ENCODE measurements around the gene SPOCK1.
"Not testable (repeated sequence)": the region's sequence is repeated elsewhere in the genome, so short reads cannot be mapped to it uniquely, and the experiment has no call there.

The SPOCK1 gene

GRCh38 chr5:137498736-137499505 lies at the start of gene SPOCK1:
TSS of gene SPOCK1 (minus strand) at chr5:137499326.
- Histone ChIP-seq H3K9ac (ENCODE audit: low read depth, low read length) (peak within 1 kb of the TSS; percentile 66), H3K36me3 (ENCODE audit: insufficient read depth, low read length) (no peaks in the 10 kb centered on the region), H3K4me1 (ENCODE audit: insufficient read depth, low read length) (no peaks in the 10 kb centered on the region), H3K9me3 (ENCODE audit: control insufficient read depth, insufficient read depth, low read length) (no peaks in the 10 kb centered on the region)

- H3K36me3 ChIP-seq (ENCODE audit: insufficient read depth, low read length) = no peaks in the 10 kb centered on the region
- H3K4me1 ChIP-seq (ENCODE audit: insufficient read depth, low read length) = no peaks in the 10 kb centered on the region
- H3K9ac ChIP-seq (ENCODE audit: low read depth, low read length) = no peak overlapping the region
- no peaks in the 10 kb centered on the region for H3K9me3 ChIP-seq (ENCODE audit: control insufficient read depth, insufficient read depth, low read length)
Observed at GRCh38 chr5:137545956-137546355, 46.8 kb upstream of the SPOCK1 start.

GRCh38 chr5:137535449-137535848 lies 36.3 kb upstream of the SPOCK1 start:
- not testable (repeated sequence) for H3K4me1 ChIP-seq (ENCODE audit: insufficient read depth, low read length); H3K9ac ChIP-seq (ENCODE audit: low read depth, low read length); H3K36me3 ChIP-seq (ENCODE audit: insufficient read depth, low read length); H3K9me3 ChIP-seq (ENCODE audit: control insufficient read depth, insufficient read depth, low read length)

GRCh38 chr5:137533963-137534362 lies 34.8 kb upstream of the SPOCK1 start:
- no peaks in the 10 kb centered on the region for H3K9me3 ChIP-seq (ENCODE audit: control insufficient read depth, insufficient read depth, low read length)
- H3K4me1 ChIP-seq (ENCODE audit: insufficient read depth, low read length) = no peaks in the 10 kb centered on the region
- H3K36me3 ChIP-seq (ENCODE audit: insufficient read depth, low read length) = no peaks in the 10 kb centered on the region
- H3K9ac ChIP-seq (ENCODE audit: low read depth, low read length) = no peak overlapping the region

GRCh38 chr5:137531266-137531665 lies 32.1 kb upstream of the SPOCK1 start:
- no peaks in the 10 kb centered on the region for H3K36me3 ChIP-seq (ENCODE audit: insufficient read depth, low read length)
- H3K4me1 ChIP-seq (ENCODE audit: insufficient read depth, low read length) = no peaks in the 10 kb centered on the region
- H3K9me3 ChIP-seq (ENCODE audit: control insufficient read depth, insufficient read depth, low read length) = no peaks in the 10 kb centered on the region
- H3K9ac ChIP-seq (ENCODE audit: low read depth, low read length) = no peak overlapping the region

- no peak overlapping the region for H3K9ac ChIP-seq (ENCODE audit: low read depth, low read length)
- no peaks in the 10 kb centered on the region for H3K36me3 ChIP-seq (ENCODE audit: insufficient read depth, low read length)
Observed at GRCh38 chr5:137521246-137521645, 22.1 kb upstream of the SPOCK1 start.

GRCh38 chr5:137516961-137517360 lies 17.8 kb upstream of the SPOCK1 start:
- H3K36me3 ChIP-seq (ENCODE audit: insufficient read depth, low read length) = no peaks in the 10 kb centered on the region
- H3K9me3 ChIP-seq (ENCODE audit: control insufficient read depth, insufficient read depth, low read length) = no peaks in the 10 kb centered on the region

More at GRCh38 chr5:137521246-137521645, 22.1 kb upstream of the SPOCK1 start:
- no peaks in the 10 kb centered on the region for H3K4me1 ChIP-seq (ENCODE audit: insufficient read depth, low read length)
- H3K9me3 ChIP-seq (ENCODE audit: control insufficient read depth, insufficient read depth, low read length) = no peaks in the 10 kb centered on the region

GRCh38 chr5:137516251-137516797 lies 17.2 kb upstream of the SPOCK1 start:
- no peaks in the 10 kb centered on the region for H3K9me3 ChIP-seq (ENCODE audit: control insufficient read depth, insufficient read depth, low read length)
- no peaks in the 10 kb centered on the region for H3K4me1 ChIP-seq (ENCODE audit: insufficient read depth, low read length)
- H3K36me3 ChIP-seq (ENCODE audit: insufficient read depth, low read length) = no peaks in the 10 kb centered on the region
- H3K9ac ChIP-seq (ENCODE audit: low read depth, low read length) = no peak overlapping the region

More at GRCh38 chr5:137516961-137517360, 17.8 kb upstream of the SPOCK1 start:
- Histone ChIP-seq H3K4me1 (ENCODE audit: insufficient read depth, low read length) (no peaks in the 10 kb centered on the region), H3K9ac (ENCODE audit: low read depth, low read length) (no peak overlapping the region)

GRCh38 chr5:137515238-137515637 lies 16.1 kb upstream of the SPOCK1 start:
- Histone ChIP-seq H3K4me1 (ENCODE audit: insufficient read depth, low read length) (no peaks in the 10 kb centered on the region), H3K9ac (ENCODE audit: low read depth, low read length) (no peak overlapping the region), H3K36me3 (ENCODE audit: insufficient read depth, low read length) (no peaks in the 10 kb centered on the region), H3K9me3 (ENCODE audit: control insufficient read depth, insufficient read depth, low read length) (no peaks in the 10 kb centered on the region)

GRCh38 chr5:137510671-137511070 lies 11.5 kb upstream of the SPOCK1 start:
- no peaks in the 10 kb centered on the region for H3K4me1 ChIP-seq (ENCODE audit: insufficient read depth, low read length)
- no peaks in the 10 kb centered on the region for H3K9me3 ChIP-seq (ENCODE audit: control insufficient read depth, insufficient read depth, low read length)
- H3K9ac ChIP-seq (ENCODE audit: low read depth, low read length) = no peak overlapping the region
- H3K36me3 ChIP-seq (ENCODE audit: insufficient read depth, low read length) = no peaks in the 10 kb centered on the region

- Histone ChIP-seq H3K9me3 (ENCODE audit: control insufficient read depth, insufficient read depth, low read length) (no peaks in the 10 kb centered on the region), H3K4me1 (ENCODE audit: insufficient read depth, low read length) (no peaks in the 10 kb centered on the region), H3K36me3 (ENCODE audit: insufficient read depth, low read length) (no peaks in the 10 kb centered on the region), H3K9ac (ENCODE audit: low read depth, low read length) (no peak overlapping the region)
Observed at GRCh38 chr5:137507150-137507549, 8.0 kb upstream of the SPOCK1 start.

- H3K9ac ChIP-seq (ENCODE audit: low read depth, low read length) = no peak overlapping the region
- H3K9me3 ChIP-seq (ENCODE audit: control insufficient read depth, insufficient read depth, low read length) = no peaks in the 10 kb centered on the region
- no peaks in the 10 kb centered on the region for H3K36me3 ChIP-seq (ENCODE audit: insufficient read depth, low read length)
- no peaks in the 10 kb centered on the region for H3K4me1 ChIP-seq (ENCODE audit: insufficient read depth, low read length)
Observed at GRCh38 chr5:137506296-137506695, 7.2 kb upstream of the SPOCK1 start.

GRCh38 chr5:137504916-137505315 lies 5.8 kb upstream of the SPOCK1 start:
- H3K4me1 ChIP-seq (ENCODE audit: insufficient read depth, low read length) = no peaks in the 10 kb centered on the region
- no peak overlapping the region for H3K9ac ChIP-seq (ENCODE audit: low read depth, low read length)
- no peaks in the 10 kb centered on the region for H3K36me3 ChIP-seq (ENCODE audit: insufficient read depth, low read length)
- H3K9me3 ChIP-seq (ENCODE audit: control insufficient read depth, insufficient read depth, low read length) = no peaks in the 10 kb centered on the region

- H3K36me3 ChIP-seq (ENCODE audit: insufficient read depth, low read length) = no peaks in the 10 kb centered on the region
- H3K4me1 ChIP-seq (ENCODE audit: insufficient read depth, low read length) = no peaks in the 10 kb centered on the region
- H3K9ac ChIP-seq (ENCODE audit: low read depth, low read length) = no peak overlapping the region
- H3K9me3 ChIP-seq (ENCODE audit: control insufficient read depth, insufficient read depth, low read length) = no peaks in the 10 kb centered on the region
Observed at GRCh38 chr5:137503456-137503855, 4.3 kb upstream of the SPOCK1 start.

- Histone ChIP-seq H3K36me3 (ENCODE audit: insufficient read depth, low read length) (no peaks in the 10 kb centered on the region), H3K9ac (ENCODE audit: low read depth, low read length) (no peak overlapping the region), H3K9me3 (ENCODE audit: control insufficient read depth, insufficient read depth, low read length) (no peaks in the 10 kb centered on the region), H3K4me1 (ENCODE audit: insufficient read depth, low read length) (no peaks in the 10 kb centered on the region)
Observed at GRCh38 chr5:137502632-137503031, 3.5 kb upstream of the SPOCK1 start.
